Endothelial cell of umbilical vein (primary cell): Measurements from ENCODE around the gene MAPKBP1. TPM values are rescaled to one million over a fixed set of nuclear protein-coding genes. Genes with fewer than 3 reads are reported as not detected.

Experiments
- BruUV-seq: library from RNA; stranded (reverse); fragments of 400-500 nt; replicated peaks from 2 replicates; lab custom pipeline; 2021; lab: Mats Ljungman, UMichigan
- CTCF ChIA-PET: fragments of 300-600, 350-600 bp; sonication (Branson Sonifier 250); formaldehyde crosslinking; loops from one replicate; lab custom pipeline; 2021; ENCODE audit warnings: antibody characterized with exemption, inconsistent platforms; lab: Charles Lee
- POLR2A ChIA-PET: fragments of 300-600, 350-600 bp; sonication (Branson Sonifier 250); formaldehyde crosslinking; loops from one replicate; lab custom pipeline; 2021; ENCODE audit warnings: antibody characterized with exemption, inconsistent platforms; lab: Charles Lee
- DNase-seq: peaks from one replicate; pipeline ENCODE4 v3.0.0-alpha.2; 2011; ENCODE audit warnings: low read depth, low spot score
- FAIRE-seq: peaks from 2 replicates; lab custom pipeline; 2011; peaks lifted over from hg19 to GRCh38; lab: Jason Lieb, UNC
- H2AFZ ChIP-seq: 2 replicates; pipeline ENCODE4 v1.6.0; 2012; ENCODE audit warnings: low read depth, low read length, control low read depth, inconsistent platforms
- H3K27ac ChIP-seq: 2 replicates; pipeline ENCODE4 v1.5.1; 2011; ENCODE audit warnings: low read depth, mild to moderate bottlenecking, control low read depth, low read length, moderate library complexity; ENCODE audit not compliant: insufficient read depth
- H3K27me3 ChIP-seq, 2 experiments: 2 replicates each; pipeline versions ENCODE4 v1.6.0 to v1.6.1; 2011; ENCODE audit warnings: low read length in 2 of 2, mixed read lengths in 1 of 2; ENCODE audit not compliant: control insufficient read depth in 2 of 2, insufficient read depth in 2 of 2
- H3K36me3 ChIP-seq, 2 experiments: 2 replicates in 1 of 2; 3 replicates in 1 of 2; pipeline ENCODE4 v1.5.1; 2011; ENCODE audit warnings: low read length in 2 of 2, mild to moderate bottlenecking in 1 of 2, moderate library complexity in 1 of 2; ENCODE audit not compliant: control insufficient read depth in 2 of 2, insufficient read depth in 2 of 2; ENCODE audit errors: extremely low read depth in 1 of 2
- H3K4me1 ChIP-seq: 3 replicates; pipeline ENCODE4 v1.5.1; 2011; ENCODE audit warnings: mild to moderate bottlenecking, low read length; ENCODE audit not compliant: control insufficient read depth, insufficient read depth; ENCODE audit errors: extremely low read depth
- H3K4me2 ChIP-seq: 2 replicates; pipeline ENCODE4 v1.6.1; 2011; ENCODE audit warnings: low read length, control low read depth, mixed read lengths; ENCODE audit not compliant: insufficient read depth
- H3K4me3 ChIP-seq, 3 experiments: fragments of 200-600 bp in 1 of 3; sonication (generic), shearing (Covaris generic) in 1 of 3; replicated peaks in 1 of 3; 2 replicates each; pipeline ENCODE4 v1.5.1; 2011 to 2016; ENCODE audit warnings: control low read depth in 3 of 3, low read length in 3 of 3, mild to moderate bottlenecking in 2 of 3, inconsistent platforms in 1 of 3, low read depth in 1 of 3, moderate library complexity in 1 of 3; ENCODE audit not compliant: insufficient read depth in 1 of 3
- H3K79me2 ChIP-seq: 2 replicates; pipeline ENCODE4 v1.6.0; 2012; ENCODE audit warnings: low read length, inconsistent platforms; ENCODE audit not compliant: control insufficient read depth, insufficient read depth
- H3K9ac ChIP-seq: replicated peaks from 2 replicates; pipeline ENCODE3; 2011; ENCODE audit warnings: low read length, control low read depth; ENCODE audit not compliant: insufficient read depth; ENCODE audit errors: extremely low read depth
- H3K9me1 ChIP-seq: replicated peaks from 3 replicates; pipeline ENCODE4 v1.6.0; 2011; ENCODE audit warnings: mild to moderate bottlenecking, low read length; ENCODE audit not compliant: control insufficient read depth, insufficient read depth; ENCODE audit errors: extremely low read depth
- H3K9me3 ChIP-seq: replicated peaks from 2 replicates; pipeline ENCODE4 v1.5.1; 2012; ENCODE audit warnings: low read length, inconsistent platforms; ENCODE audit not compliant: control insufficient read depth, insufficient read depth
- H4K20me1 ChIP-seq: replicated peaks from 2 replicates; pipeline ENCODE3; 2011; ENCODE audit warnings: mild to moderate bottlenecking, low read length; ENCODE audit not compliant: control insufficient read depth, insufficient read depth; ENCODE audit errors: extremely low read depth
- CTCF ChIP-seq, 2 donors: IDR thresholded peaks; 1 replicate in 1 of 2; 2 replicates in 1 of 2; pipeline ENCODE4 v1.5.1; 2011; ENCODE audit warnings: low read length in 2 of 2, mild to moderate bottlenecking in 2 of 2, moderate library complexity in 2 of 2, control low read depth in 1 of 2, inconsistent platforms in 1 of 2, low read depth in 1 of 2; ENCODE audit not compliant: insufficient read depth in 1 of 2; ENCODE audit errors: extremely low read depth in 1 of 2
- EZH2 ChIP-seq: IDR thresholded peaks from 2 replicates; pipeline ENCODE4 v1.6.1; 2012; ENCODE audit warnings: borderline replicate concordance, low read depth, mild to moderate bottlenecking, moderate library complexity, low read length, inconsistent platforms; ENCODE audit not compliant: severe bottlenecking
- FOS ChIP-seq: IDR thresholded peaks from 2 replicates; pipeline ENCODE4 v1.6.1; 2011; ENCODE audit warnings: mild to moderate bottlenecking, low read length, moderate library complexity, borderline replicate concordance; ENCODE audit not compliant: insufficient read depth
- GATA2 ChIP-seq: IDR thresholded peaks from 2 replicates; pipeline ENCODE4 v1.7.0; 2011; ENCODE audit warnings: low read depth, mild to moderate bottlenecking, moderate library complexity, mixed read lengths, low read length; ENCODE audit not compliant: insufficient read length, insufficient read depth
- JUN ChIP-seq: IDR thresholded peaks from 2 replicates; pipeline ENCODE4 v1.6.1; 2011; ENCODE audit warnings: borderline replicate concordance, low read depth; ENCODE audit not compliant: insufficient read length, insufficient read depth
- MYC ChIP-seq: IDR thresholded peaks from one replicate; pipeline ENCODE4 v1.6.1; 2011; ENCODE audit warnings: mild to moderate bottlenecking, low read depth, low read length
- POLR2A ChIP-seq: IDR thresholded peaks from 2 replicates; pipeline ENCODE4 v1.6.1; 2012; ENCODE audit warnings: low read depth, mild to moderate bottlenecking, control low read depth, low read length
- POLR2AphosphoS5 ChIP-seq: IDR thresholded peaks from 2 replicates; pipeline ENCODE4 v1.6.1; 2012; ENCODE audit warnings: low read depth, mild to moderate bottlenecking, control low read depth, low read length, moderate library complexity; ENCODE audit not compliant: insufficient read depth
- dilution Hi-C: fragments of 300-500 bp; cut with MboI; formaldehyde crosslinking; loops from one replicate; pipeline ENCODE4 v1.15.0; 2019; ENCODE audit warnings: low sequenced_read_pairs; ENCODE audit not compliant: extremely low pct_ligation_motif_present
- intact Hi-C: fragments of 100-400 bp; cut with micrococcal nuclease; formaldehyde crosslinking; loops from one replicate; pipeline ENCODE4 v1.10.0; 2022
- polyA plus RNA-seq, 4 experiments: library from polyadenylated mRNA; depleted of rRNA in 3 of 4; stranded (reverse) in 3 of 4; unstranded in 1 of 4; fragments of >200 nt; gene quantifications; 2 replicates each; pipeline versions ENCODE4 v1.2.1 to v1.2.3, GENCODE V29; 2011 to 2012; ENCODE audit warnings: missing spikeins in 1 of 4
- total RNA-seq: library from RNA; stranded (reverse); gene quantifications from 2 replicates; pipeline ENCODE4 v1.2.3, GENCODE V29; 2021
- TF ChIP-seq, protein P1 (sequence below): IDR thresholded peaks from 2 replicates; pipeline ENCODE4 v1.6.1; 2011; ENCODE audit not compliant: insufficient read depth, insufficient read length

Gene MAPKBP1
- total and polyA plus RNA-seq, 2 donors (not counting 3 experiments of a cell fraction or from before 2014, with no cell fraction given), result 12.3 to 55.8 TPM

GRCh38 chr15:41872166-41872747 is 98.0 kb downstream of the MAPKBP1 start:
- dilution Hi-C loops (no loop called here), intact Hi-C loops (no loop called here)
- no peak overlapping the region for H2AFZ ChIP-seq
- H3K79me2 ChIP-seq, result no peaks in the 10 kb centered on the region
- H3K4me3 ChIP-seq, result no peak overlapping the region
- H4K20me1 ChIP-seq, result no peaks in the 10 kb centered on the region
- ChIA-PET CTCF (no interaction called here), POLR2A (no interaction called here)
- no peaks in the 10 kb centered on the region for H3K9me3 ChIP-seq
- no peaks in the 10 kb centered on the region for H3K9me1 ChIP-seq
- no peak for FAIRE-seq
- BruUV-seq, result no TSS peak
- peaks cover 0 to 47% of the 10 kb centered on the region in 2 experiments for H3K36me3 ChIP-seq
- no peaks in the 10 kb centered on the region for H3K27me3 ChIP-seq
- no peak overlapping the region for H3K4me2 ChIP-seq
- H3K9ac ChIP-seq, result no peak overlapping the region
- TF ChIP-seq EZH2 (no peak), POLR2A (no peak), GATA2 (no peak), MYC (no peak), CTCF (IDR thresholded peaks at IDR 0.05; ENCODE audit: extremely low read depth in 1 of 2, insufficient read depth in 1 of 2, low read depth in 1 of 2, low read length in 2 of 2) (no peak), FOS (no peak), JUN (no peak), POLR2AphosphoS5 (no peak)
- TF ChIP-seq, protein P1, sequence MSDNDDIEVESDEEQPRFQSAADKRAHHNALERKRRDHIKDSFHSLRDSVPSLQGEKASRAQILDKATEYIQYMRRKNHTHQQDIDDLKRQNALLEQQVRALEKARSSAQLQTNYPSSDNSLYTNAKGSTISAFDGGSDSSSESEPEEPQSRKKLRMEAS, result no peak
- no peak for DNase-seq
- no peaks in the 10 kb centered on the region for H3K4me1 ChIP-seq
- H3K27ac ChIP-seq, result no peak overlapping the region
